SK-N-SH (cell line): Measurements from ENCODE around the gene CADM1. TPM values are rescaled to one million over a fixed set of nuclear protein-coding genes. Genes with fewer than 3 reads are reported as not detected.
"Not testable (repeated sequence)": the region's sequence is repeated elsewhere in the genome, so short reads cannot be mapped to it uniquely, and the experiment has no call there.

Experiments used
- CTCF ChIA-PET: fragments of 300-600, 350-600 bp; formaldehyde crosslinking; extraction: SDS; loops from one replicate; lab custom pipeline; 2021; lab: Yijun Ruan, JAX
- POLR2A ChIA-PET: fragments of 350-600 bp; sonication (Branson Sonifier 250); formaldehyde crosslinking; extraction: SDS; loops from one replicate; lab custom pipeline; 2020; ENCODE audit warnings: antibody characterized with exemption, inconsistent platforms; lab: Yijun Ruan, JAX
- DNase-seq: peaks from one replicate; pipeline ENCODE4 v3.0.0; 2012
- H2AFZ ChIP-seq: fragments of 200-600 bp; sonication (generic); 2 replicates; pipeline ENCODE4 v1.8.1; 2016; ENCODE audit warnings: antibody characterized with exemption, mild to moderate bottlenecking, low read depth
- H3F3A ChIP-seq: fragments of 200-600 bp; sonication (generic); replicated peaks from 2 replicates; pipeline ENCODE3; 2016; ENCODE audit warnings: antibody characterized with exemption, mild to moderate bottlenecking; ENCODE audit not compliant: insufficient read depth
- H3K27ac ChIP-seq, 2 experiments: fragments of 200-500 bp in 1 of 2; fragments of 200-600 bp in 1 of 2; sonication (Bioruptor generic) in 1 of 2; sonication (generic), shearing (Covaris generic) in 1 of 2; 2 replicates each; pipeline versions ENCODE4 v1.5.1 to v1.6.1; 2014 to 2016; ENCODE audit warnings: low read depth in 2 of 2, inconsistent platforms in 1 of 2, low read length in 1 of 2, mild to moderate bottlenecking in 1 of 2, mixed read lengths in 1 of 2
- H3K27me3 ChIP-seq: fragments of 200-600 bp; sonication (generic), shearing (Covaris generic); 2 replicates; pipeline ENCODE4 v1.6.1; 2016; ENCODE audit warnings: mixed run types; ENCODE audit not compliant: insufficient read depth
- H3K36me3 ChIP-seq, 2 experiments: fragments of 200-500 bp in 1 of 2; fragments of 200-600 bp in 1 of 2; sonication (Bioruptor generic) in 1 of 2; sonication (generic) in 1 of 2; replicated peaks in 1 of 2; 2 replicates each; pipeline versions ENCODE3 to v1.5.1; 2014 to 2016; ENCODE audit warnings: low read length in 1 of 2, mild to moderate bottlenecking in 1 of 2; ENCODE audit not compliant: insufficient read depth in 2 of 2, control insufficient read depth in 1 of 2
- H3K4me1 ChIP-seq, 2 experiments: fragments of 200-500 bp in 1 of 2; fragments of 200-600 bp in 1 of 2; sonication (Bioruptor generic) in 1 of 2; sonication (generic), shearing (Covaris generic) in 1 of 2; 2 replicates each; pipeline versions ENCODE4 v1.5.1 to v1.6.1; 2014 to 2016; ENCODE audit warnings: low read depth in 1 of 2, low read length in 1 of 2, mixed run types in 1 of 2; ENCODE audit not compliant: insufficient read depth in 2 of 2, control insufficient read depth in 1 of 2
- H3K4me2 ChIP-seq: fragments of 200-600 bp; sonication (generic), shearing (Covaris generic); 2 replicates; pipeline ENCODE4 v1.6.1; 2017; ENCODE audit warnings: mixed run types
- H3K4me3 ChIP-seq, 2 experiments: fragments of 200-500 bp in 1 of 2; fragments of 200-600 bp in 1 of 2; sonication (Bioruptor generic) in 1 of 2; sonication (generic), shearing (Covaris generic) in 1 of 2; 2 replicates each; pipeline versions ENCODE4 v1.5.1 to v1.8.1; 2014 to 2016; ENCODE audit warnings: low read depth in 2 of 2, inconsistent platforms in 1 of 2, low read length in 1 of 2, mild to moderate bottlenecking in 1 of 2, mixed read lengths in 1 of 2, moderate library complexity in 1 of 2
- H3K79me2 ChIP-seq: fragments of 200-600 bp; sonication (generic); 2 replicates; pipeline ENCODE4 v1.8.1; 2017; ENCODE audit warnings: mild to moderate bottlenecking; ENCODE audit not compliant: insufficient read depth
- H3K9ac ChIP-seq: fragments of 200-600 bp; sonication (generic); 2 replicates; pipeline ENCODE4 v1.6.1; 2017; ENCODE audit warnings: mixed run types
- H3K9me2 ChIP-seq: fragments of 200-600 bp; sonication (generic); 2 replicates; pipeline ENCODE4 v1.6.1; 2017; ENCODE audit warnings: mixed run types
- H3K9me3 ChIP-seq: fragments of 200-600 bp; sonication (generic); 2 replicates; pipeline ENCODE4 v1.6.1; 2017; ENCODE audit warnings: mixed run types, mild to moderate bottlenecking, moderate library complexity
- H4K20me1 ChIP-seq: fragments of 200-600 bp; sonication (generic); 2 replicates; pipeline ENCODE4 v1.6.1; 2017; ENCODE audit warnings: mild to moderate bottlenecking, mixed run types; ENCODE audit not compliant: insufficient read depth
- ELF1 ChIP-seq: IDR thresholded peaks from 2 replicates; pipeline ENCODE4 v1.4.0; 2012
- FOXJ3 ChIP-seq: sonication (generic); formaldehyde crosslinking; IDR thresholded peaks from 2 replicates; pipeline ENCODE4 v1.5.1; 2020; ENCODE audit warnings: mild to moderate bottlenecking, missing genetic modification reagents
- GABPA ChIP-seq: IDR thresholded peaks from 2 replicates; pipeline ENCODE4 v1.4.0; 2012; ENCODE audit warnings: low read depth, mild to moderate bottlenecking
- NRF1 ChIP-seq: IDR thresholded peaks from 2 replicates; pipeline ENCODE4 v1.6.1; 2012; ENCODE audit warnings: low read depth, mild to moderate bottlenecking, low read length
- POLR2AphosphoS5 ChIP-seq: IDR thresholded peaks from 2 replicates; pipeline ENCODE4 v1.6.1; 2012; ENCODE audit warnings: low read depth, low read length
- RAD21 ChIP-seq: IDR thresholded peaks from 2 replicates; pipeline ENCODE4 v1.6.1; 2012; ENCODE audit warnings: mild to moderate bottlenecking, low read length
- REST ChIP-seq: IDR thresholded peaks from 2 replicates; pipeline ENCODE4 v1.6.1; 2012; ENCODE audit warnings: mild to moderate bottlenecking, low read depth, low read length, moderate library complexity
- RFX5 ChIP-seq: IDR thresholded peaks from 2 replicates; pipeline ENCODE4 v1.6.1; 2012; ENCODE audit warnings: mild to moderate bottlenecking, improper control_type of control experiment, low read length
- SMC3 ChIP-seq: IDR thresholded peaks from 2 replicates; pipeline ENCODE4 v1.6.1; 2012; ENCODE audit warnings: low read depth, low read length, improper control_type of control experiment
- TCF12 ChIP-seq: IDR thresholded peaks from 2 replicates; pipeline ENCODE4 v1.4.0; 2012
- YY1 ChIP-seq: IDR thresholded peaks from 2 replicates; pipeline ENCODE4 v1.4.0; 2012; ENCODE audit warnings: low read depth, mild to moderate bottlenecking
- WGBS: methylation state at CpG from one replicate; pipeline ENCODE4 v1.1.6; 2017; ENCODE audit warnings: low lambda C conversion rate; 5-methylcytosine and 5-hydroxymethylcytosine counted together
- polyA plus RNA-seq, 3 experiments: library from polyadenylated mRNA; depleted of rRNA; stranded (reverse); fragments of >200 nt; gene quantifications; 2 replicates each; pipeline ENCODE4 v1.2.3, GENCODE V29; 2012
- TF ChIP-seq, protein P1 (sequence below): IDR thresholded peaks from 2 replicates; pipeline ENCODE4 v1.4.0; 2012; ENCODE audit warnings: low read depth, borderline replicate concordance

The CADM1 gene
- polyA plus RNA-seq, 1 of the 3 experiments (the other 2 are of a cell fraction), result 7.9 TPM

DNA sequence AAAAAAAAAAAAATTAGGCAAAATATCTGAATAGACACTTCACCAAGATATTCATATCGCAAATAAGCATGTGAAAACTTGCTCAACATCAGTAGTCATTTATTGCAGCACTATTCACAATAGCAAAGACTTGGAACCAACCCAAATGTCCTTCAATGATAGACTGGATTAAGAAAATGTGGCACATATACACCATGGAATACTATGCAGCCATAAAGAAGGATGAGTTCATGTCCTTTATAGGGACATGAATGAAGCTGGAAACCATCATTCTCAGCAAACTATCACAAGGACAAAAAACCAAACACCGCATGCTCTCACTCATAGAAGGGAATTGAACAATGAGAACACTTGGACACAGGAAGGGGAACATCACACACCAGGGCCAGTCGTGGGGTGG, 29.9 kb downstream of the CADM1 start:
- CTCF ChIA-PET, H3F3A ChIP-seq: not testable (repeated sequence)

GRCh38 chr11:115473167-115473566, 31.0 kb downstream of the CADM1 start:
- no peaks in the 10 kb centered on the region for H4K20me1 ChIP-seq
- no peak overlapping the region for H3K9ac ChIP-seq
- no peaks in the 10 kb centered on the region for H3K9me2 ChIP-seq
- H3K79me2 ChIP-seq, result no peaks in the 10 kb centered on the region
- ChIA-PET POLR2A (no interaction called here), CTCF (interaction anchor here (1.1 kb wide), 1 partner anchor 24 kb away, joined by 3 read pairs; no protein-coding TSS in a partner anchor)
- no peaks in the 10 kb centered on the region for H3K27me3 ChIP-seq
- H3K9me3 ChIP-seq, result no peaks in the 10 kb centered on the region
- peaks cover 0 to 15% of the 10 kb centered on the region in 2 experiments; a peak in 2 of 4 replicates for H3K4me1 ChIP-seq
- no peak overlapping the region for H3K4me3 ChIP-seq
- no peak overlapping the region for H3K27ac ChIP-seq
- no peak overlapping the region for H2AFZ ChIP-seq
- no peak overlapping the region for H3K4me2 ChIP-seq
- no peak for DNase-seq
- no peaks in the 10 kb centered on the region for H3K36me3 ChIP-seq
- H3F3A ChIP-seq, result no peaks in the 10 kb centered on the region
- TF ChIP-seq POLR2AphosphoS5 (no peak), RFX5 (no peak), NRF1 (no peak)
- 86% methylated on average over 8 of the region's 8 CpGs for WGBS

More for the DNA sequence above, 29.9 kb downstream of the CADM1 start:
- H3K4me1 ChIP-seq, result peaks cover 0 to 15% of the 10 kb centered on the region in 2 experiments; a peak in 2 of 4 replicates
- H3K27me3 ChIP-seq, H3K4me3 ChIP-seq, H3K36me3 ChIP-seq, H3K27ac ChIP-seq, H3K9ac ChIP-seq, H3K79me2 ChIP-seq, POLR2A ChIA-PET, DNase-seq, H2AFZ ChIP-seq, H4K20me1 ChIP-seq, H3K4me2 ChIP-seq, H3K9me2 ChIP-seq, H3K9me3 ChIP-seq: not testable (repeated sequence)
- 81% methylated on average over 3 of the region's 3 CpGs for WGBS

DNA sequence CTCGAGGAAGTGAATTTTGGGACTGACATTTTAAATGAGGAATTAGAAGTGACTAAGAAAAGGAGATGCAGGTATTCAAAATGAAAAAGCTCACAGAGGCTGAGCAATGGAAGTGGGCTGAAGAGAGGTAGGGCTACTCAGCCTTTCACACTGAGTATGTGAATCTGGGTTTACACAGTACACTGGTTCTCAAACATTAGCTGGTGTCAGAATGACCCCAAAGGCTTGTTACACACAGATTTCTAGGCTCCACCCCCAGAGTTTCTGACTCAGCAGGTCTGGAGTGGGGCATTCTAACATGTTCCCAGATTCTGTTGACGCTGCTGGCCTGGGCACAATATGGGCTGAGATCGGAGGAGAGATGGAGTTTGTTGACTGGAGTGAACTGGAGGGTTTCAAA, 32.8 kb downstream of the CADM1 start:
- TF ChIP-seq REST, result no peak
- TF ChIP-seq, protein P1, sequence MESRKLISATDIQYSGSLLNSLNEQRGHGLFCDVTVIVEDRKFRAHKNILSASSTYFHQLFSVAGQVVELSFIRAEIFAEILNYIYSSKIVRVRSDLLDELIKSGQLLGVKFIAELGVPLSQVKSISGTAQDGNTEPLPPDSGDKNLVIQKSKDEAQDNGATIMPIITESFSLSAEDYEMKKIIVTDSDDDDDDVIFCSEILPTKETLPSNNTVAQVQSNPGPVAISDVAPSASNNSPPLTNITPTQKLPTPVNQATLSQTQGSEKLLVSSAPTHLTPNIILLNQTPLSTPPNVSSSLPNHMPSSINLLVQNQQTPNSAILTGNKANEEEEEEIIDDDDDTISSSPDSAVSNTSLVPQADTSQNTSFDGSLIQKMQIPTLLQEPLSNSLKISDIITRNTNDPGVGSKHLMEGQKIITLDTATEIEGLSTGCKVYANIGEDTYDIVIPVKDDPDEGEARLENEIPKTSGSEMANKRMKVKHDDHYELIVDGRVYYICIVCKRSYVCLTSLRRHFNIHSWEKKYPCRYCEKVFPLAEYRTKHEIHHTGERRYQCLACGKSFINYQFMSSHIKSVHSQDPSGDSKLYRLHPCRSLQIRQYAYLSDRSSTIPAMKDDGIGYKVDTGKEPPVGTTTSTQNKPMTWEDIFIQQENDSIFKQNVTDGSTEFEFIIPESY, result no peak
- no peak for TF ChIP-seq SMC3
- no peak for TF ChIP-seq NRF1
- no peak for TF ChIP-seq RAD21
- no peak for TF ChIP-seq ELF1
- TF ChIP-seq FOXJ3 (CRISPR knock-in tag), result no peak
- TF ChIP-seq GABPA, result no peak
- no peak for TF ChIP-seq YY1
- TF ChIP-seq TCF12, result no peak
- H2AFZ ChIP-seq, result no peak overlapping the region
- peaks cover 0 to 9% of the 10 kb centered on the region in 2 experiments; a peak in 2 of 4 replicates for H3K4me1 ChIP-seq
- no peaks in the 10 kb centered on the region for H3K27me3 ChIP-seq
- H3K9ac ChIP-seq, result no peak overlapping the region
- H3K79me2 ChIP-seq, result no peaks in the 10 kb centered on the region
- H3K4me2 ChIP-seq, result no peak overlapping the region
- H3K36me3 ChIP-seq, result no peaks in the 10 kb centered on the region
- 72% methylated on average over 3 of the region's 3 CpGs for WGBS
- no peaks in the 10 kb centered on the region for H3K9me2 ChIP-seq
- H3K4me3 ChIP-seq, result no peak overlapping the region
- no peaks in the 10 kb centered on the region for H3K9me3 ChIP-seq
- H4K20me1 ChIP-seq, result no peaks in the 10 kb centered on the region
- no peak overlapping the region for H3K27ac ChIP-seq
- CTCF ChIA-PET, result no interaction called here
- no peak for DNase-seq
- POLR2A ChIA-PET, result no interaction called here
- H3F3A ChIP-seq, result no peaks in the 10 kb centered on the region
